Left kidney (tissue), 2 donors: ENCODE measurements around the gene CCDC127. TPM values are rescaled to one million over a fixed set of nuclear protein-coding genes. Genes with fewer than 3 reads are reported as not detected.
A peak's percentile ranks its signal among the peaks of the same experiment; 100 is the strongest.
"Not testable (repeated sequence)": the region's sequence is repeated elsewhere in the genome, so short reads cannot be mapped to it uniquely, and the experiment has no call there.

Experiments used
- DNase-seq: peaks from one replicate; pipeline ENCODE4 v3.0.0-alpha.2; 2013
- polyA plus RNA-seq: library from polyadenylated mRNA; unstranded; fragments of 120-200 nt; gene quantifications from one replicate; pipeline ENCODE4 v1.2.1, GENCODE V29; 2013; ENCODE audit not compliant: insufficient read length

The CCDC127 gene
- polyA plus RNA-seq, 1 donor, result 13.8 TPM

- not testable (repeated sequence) for DNase-seq
Measured at GRCh38 chr5:237931-238330, 20.0 kb upstream of the CCDC127 start.

GRCh38 chr5:235527-235926, 17.6 kb upstream of the CCDC127 start:
- not testable (repeated sequence) for DNase-seq

DNA sequence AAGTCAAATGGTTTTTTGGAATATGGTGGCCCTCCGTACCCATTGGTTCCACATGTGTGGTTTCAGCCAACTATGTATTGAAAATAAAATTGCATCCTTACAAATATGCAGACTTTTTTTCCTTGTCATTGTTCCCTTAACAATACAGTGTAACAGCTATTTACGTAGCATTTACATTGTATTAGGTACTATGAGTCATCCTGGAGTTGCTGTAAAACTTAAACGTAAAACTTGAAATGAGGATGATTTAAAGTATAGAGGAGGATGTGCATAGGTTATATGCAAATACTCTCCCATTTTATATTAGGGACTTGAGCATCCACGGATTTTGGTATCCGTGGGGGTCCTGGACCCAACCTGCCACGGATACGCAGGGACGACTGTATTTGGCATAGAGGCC, 16.5 kb upstream of the CCDC127 start:
- DNase-seq, result no peak

DNA sequence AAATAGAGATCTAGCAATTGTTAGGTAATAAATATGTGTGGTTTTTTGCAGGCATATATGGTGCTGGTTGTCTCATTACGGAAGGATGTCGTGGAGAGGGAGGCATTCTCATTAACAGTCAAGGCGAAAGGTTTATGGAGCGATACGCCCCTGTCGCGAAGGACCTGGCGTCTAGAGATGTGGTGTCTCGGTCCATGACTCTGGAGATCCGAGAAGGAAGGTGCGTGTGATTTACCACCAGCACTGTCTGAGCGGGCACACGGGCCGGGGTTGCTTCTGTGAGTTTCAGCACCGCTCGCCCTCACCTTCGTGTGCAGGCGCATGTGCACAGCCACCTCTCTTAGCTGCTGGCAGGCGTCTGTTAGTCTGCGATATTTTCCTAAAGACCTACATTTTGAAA, 15.5 kb upstream of the CCDC127 start:
- DNase-seq, result peak; percentile 15

GRCh38 chr5:231661-232060, 13.7 kb upstream of the CCDC127 start:
- DNase-seq, result no peak

GRCh38 chr5:230711-231110, 12.8 kb upstream of the CCDC127 start:
- DNase-seq, result no peak

- DNase-seq, result no peak
Measured at GRCh38 chr5:228886-229285, 10.9 kb upstream of the CCDC127 start.

DNA sequence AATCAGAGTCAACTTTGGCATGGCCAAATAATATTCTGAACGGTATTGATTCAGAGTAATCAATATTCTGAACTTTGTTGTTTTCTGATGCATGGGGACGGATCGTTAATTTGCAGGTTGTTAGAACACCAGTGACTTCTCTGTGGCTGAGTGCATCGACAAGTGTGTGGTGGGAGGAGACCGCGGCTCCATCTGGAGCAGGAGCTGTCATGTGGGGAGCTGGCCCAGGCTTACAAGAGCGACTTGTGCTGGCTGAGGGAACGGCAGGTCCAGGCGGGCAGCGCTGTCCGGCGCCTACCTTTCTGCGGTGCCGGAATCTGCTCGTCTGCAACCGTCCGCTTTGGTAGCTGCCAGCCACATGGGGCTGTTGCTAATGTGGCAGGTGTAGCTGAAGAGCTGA, 9.4 kb upstream of the CCDC127 start:
- DNase-seq, result not testable (repeated sequence)

- DNase-seq, result no peak
Measured at GRCh38 chr5:225334-225733, 7.4 kb upstream of the CCDC127 start.

- no peak for DNase-seq
Measured at GRCh38 chr5:223791-224190, 5.8 kb upstream of the CCDC127 start.

GRCh38 chr5:222951-223715, 5.2 kb upstream of the CCDC127 start:
- DNase-seq, result not testable (repeated sequence)

DNA sequence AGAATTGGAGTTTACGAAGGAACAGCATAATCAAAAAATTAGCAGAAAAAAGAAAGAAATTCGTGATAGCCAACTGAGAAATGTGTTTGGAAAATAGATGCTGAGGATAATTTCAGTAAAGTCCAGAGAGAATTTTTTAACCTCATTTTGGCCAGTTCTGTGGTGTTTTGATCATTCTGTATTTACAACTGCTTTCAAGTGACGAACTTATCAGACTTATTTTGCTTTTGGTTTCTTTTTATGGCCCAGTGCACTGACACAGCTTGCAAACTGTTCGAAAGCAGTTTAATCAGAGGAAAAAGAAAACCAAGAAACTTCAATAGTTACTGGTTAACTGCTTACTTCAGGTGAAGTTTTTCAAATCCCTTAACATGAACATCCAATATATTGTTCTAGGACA, 2.0 kb upstream of the CCDC127 start:
- DNase-seq, result no peak

DNA sequence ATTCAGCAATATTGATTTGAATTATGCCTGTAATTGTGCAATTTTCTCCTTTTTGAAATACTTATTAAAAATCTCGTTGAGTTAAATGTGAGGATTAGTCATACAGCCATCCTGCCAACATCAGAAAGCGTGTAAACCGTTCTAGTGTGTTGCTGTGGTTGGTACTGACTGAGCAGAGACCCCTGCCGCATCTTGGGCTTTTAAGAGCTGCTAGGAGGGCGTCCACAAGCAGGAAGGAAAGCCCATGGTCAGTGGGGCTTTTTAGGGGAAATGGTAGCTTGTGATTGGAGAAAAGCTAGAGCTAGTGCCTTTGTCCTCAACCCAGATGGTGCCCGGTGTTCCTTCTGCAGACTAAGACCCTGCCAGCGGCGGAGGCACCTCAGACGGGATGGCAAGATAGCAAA, 1.5 kb upstream of the CCDC127 start:
- DNase-seq, result no peak

- no peak for DNase-seq
Measured at GRCh38 chr5:218457-219291, 721 bp upstream of the CCDC127 start.

- DNase-seq, result not testable (repeated sequence)
Measured at GRCh38 chr5:216076-216475, 1.9 kb downstream of the CCDC127 start.

- DNase-seq, result not testable (repeated sequence)
Measured at GRCh38 chr5:215256-215655, 2.7 kb downstream of the CCDC127 start.

DNA sequence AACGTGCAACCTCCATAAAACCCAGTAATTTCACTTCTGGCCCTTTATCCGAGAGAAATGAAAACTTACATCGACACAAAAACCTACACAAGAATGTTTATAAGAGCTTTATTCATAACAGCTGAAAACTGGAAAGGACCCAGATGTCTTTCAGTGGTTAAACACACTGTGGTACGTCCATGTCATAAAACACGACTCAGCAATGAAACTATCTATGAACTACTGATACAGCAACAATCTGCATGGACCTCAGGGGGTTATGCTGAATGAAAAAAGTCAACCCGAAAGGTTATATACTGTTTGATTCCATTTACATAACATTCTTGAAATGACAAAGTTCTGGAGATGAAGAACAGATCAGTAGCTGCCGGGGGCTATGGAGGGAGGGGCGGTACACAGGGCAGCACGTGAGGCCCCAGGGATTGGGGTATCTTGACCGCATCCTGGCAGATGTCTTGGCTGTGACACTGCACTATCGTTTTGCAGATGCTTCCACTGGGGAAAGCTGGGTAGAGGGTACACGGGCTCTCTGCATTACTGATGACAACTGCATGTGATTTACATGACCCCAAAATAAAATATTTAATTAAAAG, 4.1 kb downstream of the CCDC127 start:
- no peak for DNase-seq

- no peak for DNase-seq
Measured at GRCh38 chr5:208449-209114, 9.4 kb downstream of the CCDC127 start.

DNA sequence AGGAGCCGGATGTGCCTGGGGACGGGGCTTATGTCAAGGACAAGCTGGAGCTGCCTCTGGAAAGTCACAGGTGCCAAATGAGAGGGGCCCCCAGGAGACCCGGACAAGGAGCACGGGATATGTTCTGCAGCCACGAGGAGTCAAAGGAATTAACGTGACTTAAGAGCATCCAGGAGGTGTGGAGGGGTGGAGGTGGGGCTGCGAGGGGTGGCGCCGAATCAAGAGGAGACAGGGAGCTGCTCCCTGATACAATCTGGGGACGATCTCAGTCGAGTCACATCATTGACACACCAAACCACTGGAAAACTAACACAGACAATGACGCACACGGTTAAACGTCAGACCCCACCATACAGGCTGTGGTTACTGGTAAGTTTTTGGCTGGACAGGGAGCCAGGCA, 10.4 kb downstream of the CCDC127 start:
- DNase-seq, result no peak

GRCh38 chr5:206927-207536, 10.9 kb downstream of the CCDC127 start:
- DNase-seq, result no peak

- DNase-seq, result no peak
Measured at GRCh38 chr5:206406-206805, 11.5 kb downstream of the CCDC127 start.
